Esophagus muscularis mucosa (tissue), 4 donors: ENCODE data around the gene PNPLA7. TPM values are rescaled to one million over a fixed set of nuclear protein-coding genes. Genes with fewer than 3 reads are reported as not detected.
"Not testable (repeated sequence)": the region's sequence is repeated elsewhere in the genome, so short reads cannot be mapped to it uniquely, and the experiment has no call there.

Experiments
- DNase-seq: peaks from one replicate; pipeline ENCODE4 v3.0.0-alpha.2; 2017; ENCODE audit errors: extremely low spot score
- H3K27ac ChIP-seq, 4 donors: fragments of 200-600 bp; sonication (generic); replicated peaks in 1 of 4; 1 replicate in 3 of 4; 2 replicates in 1 of 4; pipeline ENCODE4 v1.5.1; 2016 to 2019; ENCODE audit warnings: mild to moderate bottlenecking in 1 of 4
- H3K27me3 ChIP-seq, 4 donors: fragments of 200-600 bp; sonication (generic); one replicate each; pipeline versions ENCODE4 v1.5.1 to v1.6.0; 2016 to 2019
- H3K36me3 ChIP-seq, 4 donors: fragments of 200-600 bp; sonication (generic); one replicate each; pipeline ENCODE4 v1.5.1; 2016 to 2019
- H3K4me1 ChIP-seq, 4 donors: fragments of 200-600 bp; sonication (generic); one replicate each; pipeline ENCODE4 v1.5.1; 2016 to 2019
- H3K4me3 ChIP-seq, 4 donors: fragments of 200-600 bp; sonication (generic); 1 replicate in 2 of 4; 2 replicates in 2 of 4; pipeline ENCODE4 v1.5.1; 2016 to 2019; ENCODE audit warnings: mild to moderate bottlenecking in 4 of 4, moderate library complexity in 1 of 4
- H3K9me3 ChIP-seq, 4 donors: fragments of 200-600 bp; sonication (generic); 1 replicate in 3 of 4; 2 replicates in 1 of 4; pipeline ENCODE4 v1.5.1; 2016 to 2019
- CTCF ChIP-seq, 3 experiments: fragments of 200-600 bp in 2 of 3; fragments of 450-650 bp in 1 of 3; sonication (generic) in 2 of 3; IDR thresholded peaks; one replicate each; pipeline ENCODE4 v1.5.1; 2017 to 2019; ENCODE audit warnings: antibody characterized with exemption in 3 of 3, mild to moderate bottlenecking in 2 of 3, moderate library complexity in 1 of 3
- EP300 ChIP-seq: sonication (generic); formaldehyde crosslinking; IDR thresholded peaks from one replicate; pipeline ENCODE4 v1.6.1; 2017; ENCODE audit warnings: antibody characterized with exemption
- POLR2A ChIP-seq: fragments of 450-650 bp; IDR thresholded peaks from one replicate; pipeline ENCODE4 v1.6.1; 2017; ENCODE audit warnings: antibody characterized with exemption, moderate library complexity, mild to moderate bottlenecking, low read depth
- POLR2AphosphoS5 ChIP-seq, 2 donors: sonication (generic); formaldehyde crosslinking; IDR thresholded peaks; one replicate each; pipeline ENCODE4 v1.6.1; 2017; ENCODE audit warnings: antibody characterized with exemption in 2 of 2
- WGBS: methylation state at CpG from one replicate; pipeline ENCODE4 v1.1.5; 2018; 5-methylcytosine and 5-hydroxymethylcytosine counted together
- intact Hi-C: fragments of 100-400 bp; cut with DNase I; formaldehyde crosslinking; loops from one replicate; pipeline ENCODE4 v1.15.1; 2023
- total RNA-seq, 4 donors: library from RNA; depleted of rRNA; stranded (reverse); fragments of >200 nt; gene quantifications; one replicate each; pipeline versions ENCODE4 v1.1.0 to v1.2.1, GENCODE V29; 2016

PNPLA7 gene
- total RNA-seq, 4 donors from 2014 or later: 3.0 to 6.2 (median 4.0) TPM

GRCh38 chr9:137411645-137412380 lies 138.4 kb downstream of the PNPLA7 start:
- H3K4me3 ChIP-seq: peak overlapping the region in 2 of 4 donors; percentile 5 to 35
- H3K27me3 ChIP-seq: peaks cover 0 to under 1% (median 0%) of the 10 kb centered on the region in 4 donors
- 61% methylated on average over 18 of the region's 30 CpGs for WGBS
- H3K4me1 ChIP-seq: peaks cover 29 to 41% (median 37%) of the 10 kb centered on the region in 4 donors
- TF ChIP-seq EP300: no peak
- peak in 1 of 2 donors; percentile 59 for TF ChIP-seq POLR2AphosphoS5 (IDR thresholded peaks at IDR 0.05)
- DNase-seq: no peak
- peak overlapping the region; percentile 69 to 75 (median 72) for H3K27ac ChIP-seq
- intact Hi-C loops: no loop called here
- H3K9me3 ChIP-seq: no peaks in the 10 kb centered on the region
- H3K36me3 ChIP-seq: peaks cover 0 to under 1% (median 0%) of the 10 kb centered on the region in 4 donors

- WGBS: 62% methylated on average over 3 of the region's 17 CpGs
- no peak for DNase-seq
- Histone ChIP-seq H3K4me1 (peaks cover 34 to 43% (median 41%) of the 10 kb centered on the region in 4 donors), H3K27ac (peak overlapping the region in 3 of 4 donors; percentile 51 to 63 (median 55)), H3K4me3 (peak overlapping the region in 2 of 4 donors; percentile 12 to 35), H3K27me3 (peaks cover 0 to 6% (median 0%) of the 10 kb centered on the region in 4 donors), H3K36me3 (no peaks in the 10 kb centered on the region), H3K9me3 (no peaks in the 10 kb centered on the region)
- intact Hi-C loops: no loop called here
- TF ChIP-seq POLR2AphosphoS5 (IDR thresholded peaks at IDR 0.05): no peak
- TF ChIP-seq EP300: no peak
- no peak for TF ChIP-seq POLR2A
- TF ChIP-seq CTCF (IDR thresholded peaks at IDR 0.05): no peak
Observed at GRCh38 chr9:137411260-137411644, 138.9 kb downstream of the PNPLA7 start.

DNA sequence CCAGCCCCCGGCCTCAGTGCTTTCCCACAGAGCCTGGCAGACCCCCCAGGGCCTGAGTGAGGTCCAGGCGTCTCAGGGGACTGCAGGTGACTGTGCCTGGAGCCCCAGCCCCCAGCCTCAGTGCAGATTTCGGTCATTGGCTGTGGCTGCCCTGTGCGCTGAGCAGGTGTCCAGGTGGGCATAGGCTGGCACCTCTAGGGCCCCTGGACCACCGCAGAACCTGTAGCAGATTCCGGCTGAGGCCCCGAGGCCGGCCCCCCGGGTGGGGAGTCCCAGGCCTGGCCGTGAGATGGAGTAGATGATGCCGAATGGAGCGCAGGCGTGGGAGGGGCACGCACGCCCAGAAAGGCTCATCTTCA lies 139.3 kb downstream of the PNPLA7 start:
- H3K27me3 ChIP-seq: peaks cover 0 to 9% (median 0%) of the 10 kb centered on the region in 4 donors
- no peaks in the 10 kb centered on the region for H3K36me3 ChIP-seq
- intact Hi-C loops: no loop called here
- DNase-seq: no peak
- no peaks in the 10 kb centered on the region for H3K9me3 ChIP-seq
- peak overlapping the region in 3 of 4 donors; percentile 51 to 63 (median 55) for H3K27ac ChIP-seq
- no CpG with 5 or more reads among the region's 15 CpGs for WGBS
- H3K4me1 ChIP-seq: peaks cover 35 to 45% (median 43%) of the 10 kb centered on the region in 4 donors
- TF ChIP-seq POLR2AphosphoS5 (IDR thresholded peaks at IDR 0.05) (no peak), CTCF (IDR thresholded peaks at IDR 0.05) (no peak), POLR2A (no peak)
- peak overlapping the region in 1 of 4 donors; percentile 35 for H3K4me3 ChIP-seq

GRCh38 chr9:137410236-137410890 lies 139.8 kb downstream of the PNPLA7 start:
- peak overlapping the region in 2 of 4 donors; percentile 51 to 63 for H3K27ac ChIP-seq
- H3K4me3 ChIP-seq, DNase-seq, H3K36me3 ChIP-seq, H3K9me3 ChIP-seq, H3K27me3 ChIP-seq, intact Hi-C loops: not testable (repeated sequence)
- H3K4me1 ChIP-seq: peaks cover 35 to 45% (median 43%) of the 10 kb centered on the region in 4 donors
- 86% methylated on average over 12 of the region's 18 CpGs for WGBS

Other genes starting within 250 kb of the PNPLA7 start
- gene NRARP, start 248.1 kb downstream of the PNPLA7 start, total RNA-seq: 10 to 100 TPM in 1 of 4 donors, 1 to 10 TPM in 3; 2.9 to 10.3 (median 7.2) TPM
- 10 to 100 TPM in 3 of 4 donors, 1 to 10 TPM in 1; 8.3 to 22.3 (median 14.2) TPM for gene EXD3, start 127.2 kb downstream of the PNPLA7 start, total RNA-seq
- 1 to 10 TPM; 2.1 to 4.0 (median 3.0) TPM for gene NOXA1, start 127.0 kb downstream of the PNPLA7 start, total RNA-seq
- not detected for gene ENTPD8, start 109.0 kb downstream of the PNPLA7 start, total RNA-seq
- gene NSMF, start 91.1 kb downstream of the PNPLA7 start, total RNA-seq: 10 to 100 TPM; 41.9 to 71.0 (median 58.9) TPM
- gene MRPL41, start 1.5 kb upstream of the PNPLA7 start, total RNA-seq: 10 to 100 TPM; 59.8 to 83.8 (median 78.2) TPM
- 10 to 100 TPM; 19.9 to 27.8 (median 24.8) TPM for gene DPH7, start 28.5 kb upstream of the PNPLA7 start, total RNA-seq
- gene ZMYND19, start 40.1 kb upstream of the PNPLA7 start, total RNA-seq: 10 to 100 TPM; 10.4 to 18.3 (median 13.7) TPM
- gene ARRDC1, start 55.3 kb upstream of the PNPLA7 start, total RNA-seq: 10 to 100 TPM; 16.6 to 28.2 (median 21.7) TPM
- gene EHMT1, start 68.6 kb upstream of the PNPLA7 start, total RNA-seq: 10 to 100 TPM; 71.6 to 78.2 (median 74.2) TPM